DMS153 treated with DMSO at 0.1 percent for 48 hours (cell line): ENCODE measurements around the gene RAPGEF1.
"Not testable (repeated sequence)": the region's sequence is repeated elsewhere in the genome, so short reads cannot be mapped to it uniquely, and the experiment has no call there.

Experiments
- DNase-seq: peaks from one replicate; lab custom pipeline; 2025; ENCODE audit not compliant: unreplicated experiment; lab: John Stamatoyannopoulos, UW

The RAPGEF1 gene

GRCh38 chr9:131656356-131657036, 83.4 kb downstream of the RAPGEF1 start:
- DNase-seq, result no peak

DNA sequence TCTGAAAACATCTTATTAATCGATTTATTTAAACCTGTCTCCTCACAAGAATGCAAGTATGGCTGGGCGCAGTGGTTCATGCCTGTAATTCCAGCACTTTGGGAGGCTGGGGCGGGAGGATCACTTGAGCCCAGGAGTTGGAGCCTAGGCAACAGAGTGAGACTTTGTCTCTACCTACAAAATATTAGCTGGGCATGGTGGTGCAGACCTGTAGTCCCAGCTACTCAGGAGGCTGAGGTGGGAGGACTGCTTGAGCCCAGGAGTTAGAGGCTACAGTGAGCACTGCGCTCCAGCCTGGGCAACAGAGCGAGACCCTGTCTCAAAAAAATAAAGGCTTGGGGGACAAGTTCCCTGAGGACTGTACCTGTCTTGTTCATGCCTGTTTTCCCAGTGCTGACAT, 85.5 kb downstream of the RAPGEF1 start:
- DNase-seq, result not testable (repeated sequence)

GRCh38 chr9:131651599-131651998, 88.3 kb downstream of the RAPGEF1 start:
- no peak for DNase-seq

DNA sequence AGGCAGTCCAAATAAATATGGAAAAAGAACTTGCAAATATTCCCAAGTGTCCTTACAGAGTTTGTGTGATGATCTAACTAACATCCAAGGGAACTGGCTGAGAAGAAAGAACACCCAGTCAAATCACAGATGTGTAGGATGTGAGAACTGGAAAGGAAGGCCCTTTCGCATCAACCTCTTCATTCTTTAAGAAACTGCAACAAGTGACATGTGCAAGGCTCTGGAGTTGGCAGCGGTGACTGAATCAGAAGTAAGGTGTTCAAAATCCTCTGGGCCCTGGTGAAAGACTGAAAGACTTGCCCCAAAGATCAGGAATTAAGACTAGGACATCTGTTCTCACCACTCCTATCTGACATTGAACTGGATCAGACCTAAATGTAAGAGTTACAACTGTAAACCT, 88.7 kb downstream of the RAPGEF1 start:
- DNase-seq, result no peak

DNA sequence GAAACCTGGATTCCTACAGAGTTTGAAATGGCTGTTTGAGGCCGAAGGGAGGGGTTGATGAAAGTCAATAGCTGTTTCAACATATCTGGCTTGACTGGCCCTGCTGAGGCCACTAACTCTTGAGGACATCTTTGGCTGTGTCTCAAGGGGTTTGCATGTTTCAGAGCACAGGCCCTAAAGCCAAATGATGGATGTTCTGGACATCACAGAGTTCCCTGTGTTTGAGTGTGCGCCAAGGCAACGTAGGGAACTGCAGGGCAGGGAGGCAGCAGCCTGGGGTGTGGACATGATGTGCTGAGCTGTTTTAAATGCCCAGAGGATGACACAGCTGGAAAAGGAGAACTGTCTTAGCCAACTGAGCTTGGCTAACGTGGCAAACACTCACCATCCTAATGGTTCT, 89.6 kb downstream of the RAPGEF1 start:
- DNase-seq, result no peak

GRCh38 chr9:131649646-131650045, 90.2 kb downstream of the RAPGEF1 start:
- no peak for DNase-seq

- DNase-seq, result no peak
Measured at GRCh38 chr9:131645078-131645776, 94.6 kb downstream of the RAPGEF1 start.

GRCh38 chr9:131642496-131643083, 97.3 kb downstream of the RAPGEF1 start:
- no peak for DNase-seq

DNA sequence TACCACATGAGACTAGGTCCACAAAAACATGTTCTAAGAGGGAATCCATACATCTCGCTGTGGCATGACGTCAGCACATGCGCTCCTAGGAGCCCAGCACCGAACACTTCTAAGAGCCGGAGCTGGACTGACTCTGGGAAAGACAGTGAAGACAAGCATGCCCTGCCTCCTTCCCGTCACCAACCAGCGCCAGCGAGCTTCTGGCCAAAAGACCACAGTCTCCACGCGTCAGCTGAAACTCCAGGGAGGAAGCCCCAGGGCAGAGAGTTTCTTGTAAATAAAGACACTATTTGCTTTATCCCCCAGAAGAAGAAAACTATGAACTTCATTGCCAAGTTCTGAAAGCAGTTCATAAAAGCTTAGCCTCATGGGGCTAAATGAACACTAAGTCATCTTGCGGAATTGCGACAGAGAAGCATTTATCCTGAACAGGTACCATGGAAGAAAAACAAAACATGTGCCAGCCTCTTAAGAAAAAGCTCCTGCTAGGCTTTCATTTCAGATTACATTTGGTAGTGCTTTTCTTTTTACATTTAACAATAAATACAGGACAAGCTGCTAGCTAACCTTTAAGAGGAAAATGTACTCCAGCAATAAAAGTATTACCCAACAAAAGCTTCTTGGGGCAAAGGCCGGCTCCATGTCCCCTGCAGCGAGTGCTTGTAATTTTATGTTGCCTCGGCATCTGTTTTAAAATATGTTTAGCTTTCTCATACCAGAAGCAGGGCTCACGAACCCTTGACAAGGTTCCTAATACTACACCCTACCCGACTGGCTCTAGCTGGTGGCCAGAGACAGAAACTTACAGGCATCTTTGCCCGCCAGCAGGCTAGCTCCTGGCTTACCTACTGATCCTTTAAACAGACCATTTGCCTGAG, 98.0 kb downstream of the RAPGEF1 start:
- no peak for DNase-seq

- DNase-seq, result no peak
Measured at GRCh38 chr9:131640438-131641137, 99.3 kb downstream of the RAPGEF1 start.

DNA sequence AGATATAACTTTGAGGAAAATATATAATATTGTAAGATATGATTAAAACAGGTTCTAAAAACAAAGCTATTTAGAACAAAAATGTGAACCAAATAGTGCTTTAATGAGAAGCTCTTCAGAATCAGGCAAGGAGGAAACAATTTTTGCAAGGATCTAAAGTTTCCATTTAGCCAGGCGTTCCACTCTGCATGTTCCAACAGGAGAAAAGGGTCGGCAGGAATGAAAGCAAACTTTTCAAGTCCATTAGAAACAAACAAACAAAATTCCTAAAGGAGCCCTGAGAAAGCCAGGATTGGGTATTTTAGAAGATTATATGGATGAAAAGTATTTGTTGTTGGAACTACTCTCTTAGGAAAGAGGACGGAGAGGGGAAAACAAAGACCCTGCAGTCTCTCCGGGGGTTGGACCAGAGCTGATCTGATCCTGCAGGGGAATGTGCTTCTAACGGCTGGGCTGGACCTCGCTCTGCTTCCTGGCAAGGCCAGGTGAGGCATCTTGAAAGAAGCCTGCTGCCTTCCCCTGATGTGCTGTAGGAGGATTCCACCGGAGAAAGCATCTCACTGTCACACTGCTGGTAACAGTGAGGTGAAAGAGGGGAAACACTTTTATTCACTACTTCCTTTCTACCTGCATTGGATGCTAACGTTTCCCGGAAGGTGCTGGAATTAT, 100.0 kb downstream of the RAPGEF1 start:
- DNase-seq, result no peak

DNA sequence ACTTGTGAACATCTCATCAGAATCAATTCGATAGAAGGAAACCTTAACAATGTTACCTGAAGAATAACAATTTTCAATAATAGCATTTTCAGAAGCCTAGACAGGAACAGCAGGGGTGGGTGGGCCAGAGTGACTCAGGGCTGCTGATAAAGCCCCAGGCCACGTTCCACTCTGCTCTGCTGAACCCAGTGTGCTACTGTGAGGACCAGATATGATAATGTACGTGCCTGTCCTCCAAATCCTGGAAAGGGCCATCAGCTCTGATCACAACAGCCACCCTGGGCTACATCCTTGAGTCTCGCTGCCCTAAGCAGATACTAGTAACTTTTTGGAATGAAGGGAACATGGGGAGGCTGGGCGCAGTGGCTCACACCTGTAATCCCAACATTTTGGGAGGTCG, 103.3 kb downstream of the RAPGEF1 start:
- no peak for DNase-seq

DNA sequence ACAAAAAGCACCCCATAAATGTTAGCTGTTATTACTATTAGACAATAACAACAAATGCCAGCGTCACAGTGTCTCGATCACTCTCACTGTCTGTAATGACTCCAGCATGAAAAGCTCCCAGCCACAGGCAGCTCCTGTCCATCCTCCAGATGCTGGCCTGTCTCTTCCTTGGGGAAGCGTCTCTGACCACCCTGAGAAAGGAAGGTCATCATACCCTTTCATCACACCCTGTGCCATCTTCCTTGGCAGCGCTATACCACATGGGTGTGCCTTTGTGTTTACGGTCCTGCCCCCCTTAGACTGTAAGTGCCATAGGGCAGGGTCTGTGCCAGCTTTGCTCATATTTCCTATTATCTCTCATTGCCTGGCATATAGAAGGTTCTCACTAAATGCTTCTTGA, 104.0 kb downstream of the RAPGEF1 start:
- no peak for DNase-seq

GRCh38 chr9:131635285-131635684, 104.6 kb downstream of the RAPGEF1 start:
- peak; percentile 34 for DNase-seq

DNA sequence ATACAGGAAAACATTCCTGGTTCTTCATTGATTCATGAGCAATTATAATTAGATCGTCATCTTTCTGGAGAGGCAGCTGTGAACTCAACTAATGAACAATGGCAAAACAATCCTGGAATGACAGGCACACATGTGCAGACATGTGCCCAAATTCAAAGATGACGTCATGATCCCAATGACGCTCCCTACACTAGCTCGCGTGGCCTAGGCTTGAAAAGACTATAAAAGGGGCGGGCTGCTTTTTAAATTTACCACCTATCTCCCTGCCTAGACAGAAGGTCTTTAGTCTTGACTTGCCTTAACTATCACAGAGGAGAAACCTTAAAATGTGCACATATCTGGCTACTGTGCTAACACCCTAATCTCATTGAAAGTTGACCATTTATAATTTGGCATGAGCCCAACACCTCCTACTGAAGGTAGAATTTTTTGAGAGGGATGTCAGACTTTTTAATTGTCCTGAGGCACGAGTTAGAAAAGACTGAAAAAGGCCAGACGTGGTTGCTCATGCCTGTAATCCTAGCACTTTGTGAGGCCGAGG, 106.3 kb downstream of the RAPGEF1 start:
- no peak for DNase-seq

DNA sequence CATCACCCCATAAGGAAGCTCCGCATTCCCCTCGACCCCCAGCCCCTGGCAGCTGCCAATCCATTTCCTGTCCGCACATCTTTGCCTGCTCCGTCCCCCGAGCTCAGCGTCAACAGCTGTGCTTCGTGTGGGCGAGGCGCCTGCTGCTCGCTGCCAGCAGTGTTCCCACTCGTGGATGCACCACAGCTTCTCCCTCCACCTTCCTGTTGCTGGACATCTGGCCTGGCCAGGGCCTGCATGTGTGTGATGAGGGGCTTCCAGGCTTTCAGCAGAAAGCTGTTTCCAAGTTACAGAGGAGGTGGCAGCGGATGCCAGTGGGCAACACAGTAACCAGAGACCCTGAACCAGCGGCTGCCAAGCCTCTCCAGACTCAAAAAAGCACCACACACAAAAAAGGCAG, 108.6 kb downstream of the RAPGEF1 start:
- DNase-seq, result no peak

GRCh38 chr9:131630205-131630831, 109.6 kb downstream of the RAPGEF1 start:
- no peak for DNase-seq

- DNase-seq, result no peak
Measured at GRCh38 chr9:131629825-131630204, 110.1 kb downstream of the RAPGEF1 start.

- DNase-seq, result no peak
Measured at GRCh38 chr9:131629226-131629500, 110.7 kb downstream of the RAPGEF1 start.
